WTC11 (cell line): ENCODE measurements around the gene NFX1. TPM values are rescaled to one million over a fixed set of nuclear protein-coding genes. Genes with fewer than 3 reads are reported as not detected.

ENCODE experiments used
- ATAC-seq: fragments of 200-7000 bp; cut with Tn5 transposase; 2 replicates; pipeline ENCODE4 v1.10.0; 2021; ENCODE audit warnings: mild to moderate bottlenecking, moderate library complexity
- CTCF ChIA-PET: fragments of 300-600 bp; sonication (Branson Sonifier 250); formaldehyde crosslinking; loops from one replicate; lab custom pipeline; 2021; ENCODE audit warnings: antibody characterized with exemption; lab: Charles Lee
- POLR2A ChIA-PET: fragments of 350-600 bp; sonication (Branson Sonifier 250); formaldehyde crosslinking; loops from one replicate; lab custom pipeline; 2021; ENCODE audit warnings: antibody characterized with exemption; lab: Charles Lee
- DNase-seq: peaks from one replicate; pipeline ENCODE4 v3.0.0; 2021; ENCODE audit warnings: low spot score
- H3K27ac Mint-ChIP-seq: 2 replicates; pipeline ENCODE4 v1.8.0; 2021; ENCODE audit warnings: mixed read lengths
- H3K27me3 Mint-ChIP-seq: 2 replicates; pipeline ENCODE4 v1.8.0; 2021; ENCODE audit warnings: low read depth, mild to moderate bottlenecking, moderate library complexity, mixed read lengths
- H3K36me3 Mint-ChIP-seq: 2 replicates; pipeline ENCODE4 v1.8.0; 2021; ENCODE audit warnings: mixed read lengths
- H3K4me1 Mint-ChIP-seq: 2 replicates; pipeline ENCODE4 v1.8.0; 2022; ENCODE audit warnings: mixed read lengths
- H3K4me3 Mint-ChIP-seq: 2 replicates; pipeline ENCODE4 v1.8.0; 2021; ENCODE audit warnings: mild to moderate bottlenecking, moderate library complexity, mixed read lengths
- H3K9me3 Mint-ChIP-seq: 2 replicates; pipeline ENCODE4 v1.8.0; 2021; ENCODE audit warnings: mixed read lengths
- ATF6 ChIP-seq: sonication (generic); formaldehyde crosslinking; IDR thresholded peaks from 2 replicates; pipeline ENCODE4 v1.8.1; 2023; ENCODE audit warnings: mild to moderate bottlenecking, missing genetic modification reagents
- CBFB ChIP-seq: sonication (generic); formaldehyde crosslinking; IDR thresholded peaks from 2 replicates; pipeline ENCODE4 v1.8.1; 2022; ENCODE audit warnings: mild to moderate bottlenecking, low read depth, missing genetic modification reagents
- CREB1 ChIP-seq: sonication (generic); formaldehyde crosslinking; IDR thresholded peaks from 2 replicates; pipeline ENCODE4 v1.8.0; 2023; ENCODE audit warnings: mild to moderate bottlenecking, missing genetic modification reagents
- CTCF ChIP-seq: fragments of 200-600 bp; IDR thresholded peaks from 2 replicates; pipeline ENCODE4 v1.8.0; 2022; ENCODE audit warnings: antibody characterized with exemption
- E2F4 ChIP-seq: sonication (generic); formaldehyde crosslinking; IDR thresholded peaks from 2 replicates; pipeline ENCODE4 v1.8.1; 2022; ENCODE audit warnings: low read depth, mild to moderate bottlenecking, moderate library complexity, missing genetic modification reagents, borderline replicate concordance
- E2F5 ChIP-seq: sonication (generic); formaldehyde crosslinking; IDR thresholded peaks from 2 replicates; pipeline ENCODE4 v1.8.1; 2022; ENCODE audit warnings: mild to moderate bottlenecking, moderate library complexity, missing genetic modification reagents
- ETV6 ChIP-seq: sonication (generic); formaldehyde crosslinking; IDR thresholded peaks from 2 replicates; pipeline ENCODE4 v1.8.1; 2022; ENCODE audit warnings: mild to moderate bottlenecking, missing genetic modification reagents
- HMGA2 ChIP-seq: fragments of 250-450 bp; sonication (Bioruptor Pico); IDR thresholded peaks from 2 replicates; pipeline ENCODE4 v1.4.0; 2021; ENCODE audit warnings: mild to moderate bottlenecking, moderate library complexity
- PRDM15 ChIP-seq: sonication (generic); formaldehyde crosslinking; IDR thresholded peaks from 2 replicates; pipeline ENCODE4 v1.8.0; 2022; ENCODE audit warnings: missing genetic modification reagents
- PRRX2 ChIP-seq: fragments of 250-450 bp; sonication (Bioruptor Pico); IDR thresholded peaks from 2 replicates; pipeline ENCODE4 v1.8.0; 2021; ENCODE audit warnings: mild to moderate bottlenecking
- RELA ChIP-seq: sonication (generic); formaldehyde crosslinking; IDR thresholded peaks from 2 replicates; pipeline ENCODE4 v1.8.1; 2022; ENCODE audit warnings: missing genetic modification reagents, mild to moderate bottlenecking, borderline replicate concordance
- SMAD3 ChIP-seq: sonication (generic); formaldehyde crosslinking; IDR thresholded peaks from 2 replicates; pipeline ENCODE4 v1.8.0; 2022; ENCODE audit warnings: missing genetic modification reagents, mild to moderate bottlenecking, borderline replicate concordance
- SOX15 ChIP-seq: fragments of 250-450 bp; sonication (Bioruptor Pico); IDR thresholded peaks from 2 replicates; pipeline ENCODE4 v1.9.0; 2021; ENCODE audit warnings: mild to moderate bottlenecking
- SP1 ChIP-seq: sonication (generic); formaldehyde crosslinking; conservative IDR thresholded peaks from 2 replicates; pipeline ENCODE4 v1.8.1; 2022; ENCODE audit warnings: missing genetic modification reagents
- TCF7 ChIP-seq: sonication (generic); formaldehyde crosslinking; IDR thresholded peaks from 2 replicates; pipeline ENCODE4 v1.8.0; 2022; ENCODE audit warnings: mild to moderate bottlenecking, low read depth, missing genetic modification reagents, moderate library complexity
- TEAD4 ChIP-seq: sonication (generic); formaldehyde crosslinking; IDR thresholded peaks from 2 replicates; pipeline ENCODE4 v1.8.0; 2022; ENCODE audit warnings: mild to moderate bottlenecking, missing genetic modification reagents
- TP53 ChIP-seq: sonication (generic); formaldehyde crosslinking; IDR thresholded peaks from 2 replicates; pipeline ENCODE4 v1.8.1; 2023; ENCODE audit warnings: mild to moderate bottlenecking, missing genetic modification reagents
- ZBTB43 ChIP-seq: sonication (generic); formaldehyde crosslinking; IDR thresholded peaks from 2 replicates; pipeline ENCODE4 v1.8.1; 2023; ENCODE audit warnings: mild to moderate bottlenecking, missing genetic modification reagents
- ZNF121 ChIP-seq: sonication (generic); formaldehyde crosslinking; IDR thresholded peaks from 2 replicates; pipeline ENCODE4 v1.8.0; 2023; ENCODE audit warnings: missing genetic modification reagents
- ZNF416 ChIP-seq: fragments of 250-450 bp; sonication (Bioruptor Pico); IDR thresholded peaks from 2 replicates; pipeline ENCODE4 v1.9.0; 2021; ENCODE audit warnings: mild to moderate bottlenecking, inconsistent platforms
- ZNF425 ChIP-seq: fragments of 250-450 bp; sonication (Bioruptor Pico); conservative IDR thresholded peaks from 2 replicates; pipeline ENCODE4 v1.9.0; 2021; ENCODE audit warnings: mild to moderate bottlenecking
- total RNA-seq: library from RNA; stranded (reverse); gene quantifications from 3 replicates; pipeline ENCODE4 v1.2.3, GENCODE V29; 2021

NFX1 gene
- total RNA-seq, 1 experiment from 2014 or later: 30.9 TPM

GRCh38 chr9:33257276-33257675 lies 33.0 kb upstream of the NFX1 start:
- CTCF ChIA-PET: no interaction called here
- no peaks in the 10 kb centered on the region for H3K9me3 Mint-ChIP-seq
- H3K27me3 Mint-ChIP-seq: no peaks in the 10 kb centered on the region
- H3K4me1 Mint-ChIP-seq: no peaks in the 10 kb centered on the region
- no peak overlapping the region for H3K27ac Mint-ChIP-seq
- no peak overlapping the region for H3K4me3 Mint-ChIP-seq
- TF ChIP-seq E2F4 (CRISPR knock-in tag): no peak
- TF ChIP-seq CREB1 (CRISPR knock-in tag): no peak
- TF ChIP-seq PRRX2 (CRISPR knock-in tag): no peak
- no peak for TF ChIP-seq SOX15 (CRISPR knock-in tag)
- no peak for TF ChIP-seq ZBTB43 (CRISPR knock-in tag)
- no peak for TF ChIP-seq TEAD4 (CRISPR knock-in tag)
- H3K36me3 Mint-ChIP-seq: peaks cover 76% of the 10 kb centered on the region
- POLR2A ChIA-PET: no interaction called here
- ATAC-seq (no peak), DNase-seq (no peak)

- H3K27me3 Mint-ChIP-seq: no peaks in the 10 kb centered on the region
- no peak for ATAC-seq
Measured at GRCh38 chr9:33260372-33260771, 29.9 kb upstream of the NFX1 start.

More at GRCh38 chr9:33260372-33260771, 29.9 kb upstream of the NFX1 start:
- Mint-ChIP-seq H3K27ac (no peak overlapping the region), H3K36me3 (peaks cover 59% of the 10 kb centered on the region), H3K9me3 (no peaks in the 10 kb centered on the region), H3K4me1 (peaks cover 9% of the 10 kb centered on the region), H3K4me3 (no peak overlapping the region)
- TF ChIP-seq RELA (CRISPR knock-in tag): no peak
- no peak for TF ChIP-seq TCF7 (CRISPR knock-in tag)
- TF ChIP-seq TP53: no peak
- no peak for TF ChIP-seq ETV6
- no peak for TF ChIP-seq ZNF121
- TF ChIP-seq CTCF: no peak
- TF ChIP-seq HMGA2 (CRISPR knock-in tag): no peak
- no peak for TF ChIP-seq ATF6 (CRISPR knock-in tag)
- no peak for TF ChIP-seq SMAD3
- TF ChIP-seq ZNF425: no peak
- no peak for TF ChIP-seq E2F5
- no peak for TF ChIP-seq SP1 (CRISPR knock-in tag)
- no peak for TF ChIP-seq ZNF416 (CRISPR knock-in tag)
- no peak for TF ChIP-seq CBFB (CRISPR knock-in tag)
- no peak for TF ChIP-seq PRDM15 (CRISPR knock-in tag)
- ChIA-PET POLR2A (no interaction called here), CTCF (no interaction called here)
- DNase-seq: no peak
